Effector CD8-positive, alpha-beta T cell (primary cell): ENCODE data around the gene CARD9.
"Not testable (repeated sequence)": the region's sequence is repeated elsewhere in the genome, so short reads cannot be mapped to it uniquely, and the experiment has no call there.

ENCODE experiments used
- DNase-seq: peaks from one replicate; lab custom pipeline; 2025; lab: John Stamatoyannopoulos, UW

The CARD9 gene

DNA sequence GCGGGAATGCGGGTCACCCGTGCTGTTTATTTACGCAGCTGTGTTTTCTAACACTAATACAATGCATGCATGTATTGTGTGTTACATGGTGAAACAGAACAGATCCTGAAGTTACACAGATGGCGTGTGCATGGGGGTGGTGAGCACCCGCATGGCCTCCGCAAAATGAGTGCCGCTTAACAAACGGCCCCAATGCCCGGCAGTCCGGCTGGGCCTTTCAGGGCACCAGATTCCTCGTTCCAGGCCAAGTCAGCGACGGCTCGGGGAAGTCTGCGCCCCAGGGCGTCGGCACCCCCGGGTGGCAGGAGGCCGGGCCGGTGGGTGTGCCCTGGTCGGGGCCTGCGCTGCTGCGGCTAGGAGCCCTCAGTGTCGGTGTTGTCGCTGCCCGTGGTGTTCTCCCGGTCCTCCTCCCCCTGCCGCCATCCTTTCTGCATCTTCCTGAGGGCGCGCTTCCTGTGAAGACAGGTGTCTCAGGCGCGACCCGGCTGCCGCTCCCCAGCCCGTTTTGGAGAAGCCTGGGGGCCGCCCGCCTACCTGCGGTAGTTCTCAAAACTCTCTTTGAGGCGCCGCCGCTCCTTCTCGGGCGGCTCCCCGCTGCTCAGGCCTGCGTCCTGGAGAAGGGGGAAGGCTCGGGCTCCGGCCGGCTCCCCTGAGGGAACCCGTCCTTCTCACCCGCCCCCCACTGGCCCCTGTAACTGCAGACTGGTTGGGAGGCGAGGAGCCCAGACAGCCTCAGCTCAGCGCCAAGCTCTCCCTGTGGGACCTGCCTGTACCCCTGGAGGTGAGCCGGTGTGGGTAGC is 9.3 kb downstream of the CARD9 start:
- DNase-seq = no peak

GRCh38 chr9:136363106-136363948 is 10.1 kb downstream of the CARD9 start, which contains the start of gene DNLZ:
Gene DNLZ (minus strand): TSS chr9:136363744. CDS start chr9:136363714, 30 bp downstream.
- peak; percentile 89 for DNase-seq

DNA sequence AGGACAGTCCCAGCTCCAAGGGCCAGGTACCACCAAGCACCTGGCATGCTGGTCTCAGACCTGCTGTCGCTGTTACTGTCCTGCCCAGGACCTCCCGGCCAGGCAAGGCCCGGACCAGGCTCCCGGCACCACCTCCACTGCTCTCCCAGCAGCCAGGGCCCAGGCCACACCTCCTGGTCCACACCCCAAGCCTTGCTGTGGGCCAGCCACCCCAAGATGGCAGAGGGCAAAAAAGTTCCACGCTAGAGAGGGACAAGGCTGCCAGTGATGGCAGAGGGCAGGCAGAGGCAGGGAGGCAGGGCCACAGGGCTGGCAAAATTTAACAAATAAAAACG is 11.1 kb downstream of the CARD9 start:
- DNase-seq = no peak

DNA sequence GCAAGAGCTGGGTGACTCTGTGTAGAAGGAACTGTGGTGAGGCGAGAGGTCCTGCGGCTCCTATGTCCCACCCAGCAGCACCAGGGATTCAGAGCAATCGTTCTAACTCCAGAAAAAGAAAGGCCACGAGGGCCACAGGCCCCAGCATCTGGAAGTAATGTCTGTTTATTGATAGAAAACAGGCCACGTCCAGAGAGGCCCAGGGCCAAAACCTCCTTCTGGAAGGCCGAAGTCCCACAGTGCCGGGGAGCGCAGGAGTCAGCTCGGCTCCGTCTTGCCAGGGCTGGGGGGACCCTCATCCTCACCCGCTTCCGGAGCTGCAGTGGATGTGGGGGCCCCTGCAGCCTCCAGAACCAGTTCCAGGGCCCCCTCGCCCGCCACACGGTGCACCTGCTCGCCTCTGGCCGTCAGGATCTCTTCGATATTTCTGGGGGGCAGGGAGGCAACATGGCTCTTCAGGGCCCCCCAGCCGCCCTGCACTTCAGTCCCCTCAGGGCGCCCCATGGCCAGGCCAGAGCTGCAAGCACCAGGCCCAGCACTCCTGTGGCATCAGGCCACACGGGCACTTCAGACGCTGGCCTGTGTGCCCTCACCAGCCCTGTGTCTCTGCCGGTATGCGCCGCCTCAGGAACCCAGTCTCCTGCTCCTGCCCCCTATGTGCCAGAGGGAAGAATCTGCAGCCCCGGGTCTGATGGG is 11.6 kb downstream of the CARD9 start:
- no peak for DNase-seq

DNA sequence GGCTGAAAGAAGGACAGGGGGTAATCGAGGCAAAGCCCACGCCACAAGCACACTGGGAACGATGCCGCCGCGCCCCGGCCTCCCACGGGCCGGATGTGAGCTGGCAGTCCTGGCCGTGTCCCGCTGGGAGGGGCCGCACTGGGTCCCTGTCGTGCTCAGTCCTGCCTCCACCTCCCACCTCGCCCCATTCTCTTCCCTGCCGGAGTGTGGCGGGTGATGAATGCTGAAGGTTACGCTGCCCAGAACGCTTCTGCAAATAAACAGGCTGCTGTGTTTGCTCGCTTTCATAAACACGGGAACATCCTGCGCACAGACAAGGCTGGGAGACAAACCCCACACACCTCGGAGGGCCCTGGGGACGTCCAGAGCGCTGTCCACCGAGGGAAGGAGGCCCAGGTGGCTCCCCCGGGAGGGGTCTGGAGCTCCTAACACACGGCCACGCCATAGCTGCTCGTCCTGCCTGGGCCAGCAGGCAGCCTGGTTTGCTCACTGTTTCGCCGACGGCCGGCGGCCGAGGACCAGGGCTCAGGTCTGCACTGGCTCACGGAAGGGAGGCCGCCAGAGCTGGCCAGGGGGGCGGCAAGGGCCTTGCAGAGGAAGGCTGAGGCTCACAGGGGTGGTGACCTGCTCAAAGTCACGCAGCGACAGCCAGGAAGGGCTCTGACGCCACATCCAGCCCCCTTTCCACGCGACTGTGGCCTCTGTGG is 12.3 kb downstream of the CARD9 start:
- no peak for DNase-seq

GRCh38 chr9:136359774-136360718 is 13.4 kb downstream of the CARD9 start:
- no peak for DNase-seq

GRCh38 chr9:136358888-136359287 is 14.6 kb downstream of the CARD9 start:
- DNase-seq = no peak

GRCh38 chr9:136358016-136358415 is 15.5 kb downstream of the CARD9 start:
- DNase-seq = no peak

- DNase-seq = no peak
Measured at GRCh38 chr9:136357202-136357725, 16.2 kb downstream of the CARD9 start.

DNA sequence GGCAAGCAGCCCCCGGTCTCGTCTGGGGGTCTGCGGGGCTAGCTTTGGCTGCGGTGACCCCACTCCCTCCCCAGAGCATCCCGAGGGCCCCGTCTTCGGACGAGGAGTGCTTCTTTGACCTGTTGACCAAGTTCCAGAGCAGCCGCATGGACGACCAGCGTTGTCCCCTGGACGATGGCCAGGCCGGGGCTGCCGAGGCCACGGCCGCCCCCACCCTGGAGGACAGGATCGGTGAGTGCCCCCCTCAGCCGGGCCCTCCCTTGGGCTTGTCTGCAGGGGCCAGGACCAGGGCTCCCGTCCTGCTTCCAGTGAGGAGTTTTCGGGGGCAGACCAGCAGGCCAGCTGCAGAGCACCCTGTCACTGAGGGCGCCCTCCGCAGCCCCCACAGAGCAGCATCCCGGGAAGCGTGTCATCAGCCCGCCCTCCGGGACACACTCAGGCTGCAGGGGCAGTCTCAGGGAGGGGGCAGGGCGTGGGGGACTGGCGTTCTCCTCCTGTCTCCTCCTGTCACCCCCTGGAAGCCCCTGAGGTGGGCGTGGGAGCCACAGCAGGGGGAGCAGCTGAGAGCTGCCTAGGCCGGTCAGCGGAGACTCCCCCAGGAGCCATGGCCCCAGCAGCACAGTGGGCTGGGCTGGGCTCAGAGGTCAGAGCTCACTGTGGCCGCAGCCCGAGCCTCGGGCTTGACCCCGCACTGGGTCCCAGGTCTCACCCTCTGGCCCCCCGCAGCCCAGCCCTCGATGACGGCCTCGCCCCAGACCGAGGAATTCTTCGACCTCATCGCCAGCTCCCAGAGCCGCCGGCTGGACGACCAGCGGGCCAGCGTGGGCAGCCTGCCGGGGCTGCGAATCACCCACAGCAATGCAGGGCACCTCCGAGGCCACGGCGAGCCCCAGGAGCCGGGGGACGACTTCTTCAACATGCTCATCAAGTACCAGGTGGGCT is 17.6 kb downstream of the CARD9 start:
- DNase-seq = no peak

- DNase-seq = no peak
Measured at GRCh38 chr9:136354592-136355085, 18.8 kb downstream of the CARD9 start.

DNA sequence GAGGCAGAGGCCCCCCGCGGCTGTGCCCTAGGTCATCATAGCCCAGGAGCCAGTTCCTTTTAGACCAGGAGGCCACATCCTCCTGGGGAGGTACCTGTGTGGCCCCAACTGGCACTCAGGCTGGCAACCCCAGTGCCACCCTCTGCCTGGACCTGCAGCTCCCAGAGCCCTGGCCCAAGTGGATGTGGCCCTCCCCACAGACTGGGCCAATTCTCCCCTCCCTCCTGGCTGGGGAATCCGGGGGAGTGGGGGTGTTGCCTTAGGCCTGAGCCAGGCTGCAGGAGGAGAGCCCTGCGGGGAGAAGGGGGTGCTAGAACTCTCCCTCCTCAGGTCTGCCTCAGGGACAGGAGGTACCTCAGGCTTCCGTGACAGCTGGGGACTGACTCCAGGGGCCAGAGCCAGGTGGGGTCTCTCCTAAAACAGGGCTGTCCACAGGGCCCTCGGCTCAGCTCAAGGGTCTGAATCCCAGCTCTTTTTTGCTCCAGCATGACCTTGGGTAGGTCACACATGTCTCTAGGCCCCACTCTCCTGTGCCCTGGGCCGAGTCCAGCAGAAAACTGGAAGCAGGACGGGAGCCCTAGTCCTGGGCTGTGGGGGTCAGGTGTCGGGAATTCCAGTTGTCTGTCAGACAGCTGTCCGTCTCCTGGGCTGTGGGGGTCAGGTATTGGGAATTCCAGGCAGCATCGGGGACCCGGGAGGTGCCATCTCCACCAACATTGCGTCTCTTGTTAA is 19.5 kb downstream of the CARD9 start:
- no peak for DNase-seq

DNA sequence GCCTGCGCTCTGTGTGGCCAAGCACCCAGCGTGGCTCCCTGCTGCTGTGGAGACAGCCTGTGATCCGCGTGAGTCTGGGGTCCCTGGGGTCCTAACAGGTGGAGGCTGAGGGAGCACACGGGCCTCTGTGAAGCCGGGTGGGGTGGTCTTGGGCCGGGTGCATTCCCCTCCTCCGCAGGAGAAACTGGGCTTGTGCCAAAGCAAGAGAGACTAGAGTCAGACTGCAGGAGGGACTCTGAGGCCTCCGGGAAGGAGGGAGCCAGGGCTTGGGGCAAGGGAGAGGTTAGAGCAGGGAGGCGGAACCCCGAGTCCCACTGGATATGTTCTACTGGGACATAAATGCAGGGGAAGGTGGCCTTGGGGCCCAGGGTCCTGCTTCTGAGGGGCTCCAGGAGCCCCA is 20.4 kb downstream of the CARD9 start:
- no peak for DNase-seq

- DNase-seq = no peak
Measured at GRCh38 chr9:136352682-136353081, 20.8 kb downstream of the CARD9 start.

DNA sequence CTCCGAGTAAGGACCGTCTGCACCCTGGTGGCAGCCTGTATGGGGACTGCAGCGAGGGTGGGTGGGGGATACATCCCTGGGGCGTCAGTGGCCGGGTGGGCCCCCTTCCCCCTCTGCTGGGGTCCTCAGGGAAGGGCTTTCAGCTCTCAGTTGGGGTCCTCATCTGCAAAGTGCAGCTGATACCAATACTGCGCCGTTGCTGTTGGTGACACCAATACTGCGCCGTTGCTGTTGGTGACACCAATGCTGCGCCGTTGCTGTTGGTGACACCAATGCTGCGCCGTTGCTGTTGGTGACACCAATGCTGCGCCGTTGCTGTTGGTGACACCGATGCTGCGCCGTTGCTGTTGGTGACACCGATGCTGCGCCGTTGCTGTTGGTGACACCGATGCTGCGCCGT is 21.6 kb downstream of the CARD9 start:
- DNase-seq = not testable (repeated sequence)

- DNase-seq = no peak
Measured at GRCh38 chr9:136351252-136351800, 22.1 kb downstream of the CARD9 start.

DNA sequence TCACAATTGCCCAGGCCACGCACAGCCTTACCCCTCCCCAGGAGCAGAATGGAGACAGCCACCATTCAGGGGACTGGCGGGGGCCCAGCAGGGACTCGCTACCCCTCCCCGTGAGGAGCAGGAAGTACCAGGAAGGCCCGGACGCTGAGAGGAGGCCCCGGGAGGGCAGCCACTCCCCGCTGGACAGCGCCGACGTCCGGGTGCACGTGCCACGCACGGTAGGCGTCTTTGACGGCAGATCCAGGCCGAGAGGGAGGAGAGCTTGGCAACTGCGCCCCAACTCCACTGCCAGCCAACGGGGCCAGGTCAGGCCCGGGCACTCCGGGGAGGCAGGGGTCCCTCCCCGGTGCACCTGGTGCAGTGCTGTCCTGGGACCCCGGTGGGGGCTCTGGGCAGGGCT is 23.9 kb downstream of the CARD9 start:
- no peak for DNase-seq

DNA sequence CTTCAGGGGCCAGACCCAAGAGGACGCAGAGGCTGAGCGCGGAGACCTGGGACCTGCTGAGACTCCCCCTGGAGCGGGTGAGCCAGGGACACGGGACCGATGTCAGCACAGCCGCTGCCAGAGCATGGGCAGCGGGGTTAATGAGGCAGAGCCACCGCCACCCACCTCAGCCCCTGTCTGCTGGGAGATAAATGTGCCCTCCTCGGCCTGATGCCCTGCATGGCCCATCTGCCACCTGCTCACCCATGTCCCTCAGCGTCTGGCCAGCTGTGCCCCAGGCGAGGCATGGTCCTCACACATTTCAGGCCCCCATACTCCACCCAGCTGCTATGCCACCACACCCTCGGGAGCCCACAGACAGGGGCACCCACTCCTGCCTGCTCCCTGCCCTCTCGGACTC is 24.8 kb downstream of the CARD9 start:
- no peak for DNase-seq
